Aorta (tissue), 5 donors: ENCODE results near the gene KCTD15. TPM values are rescaled to one million over a fixed set of nuclear protein-coding genes. Genes with fewer than 3 reads are reported as not detected.
A peak's percentile ranks its signal among the peaks of the same experiment; 100 is the strongest.

Experiments used
- ATAC-seq: fragments of 200-7000 bp; cut with Tn5 transposase; one replicate; pipeline ENCODE4 v1.9.1; 2022; ENCODE audit warnings: moderate library complexity; ENCODE audit not compliant: low FRiP score
- DNase-seq, 2 donors: peaks; one replicate each; pipeline ENCODE4 v3.0.0-alpha.2; 2020
- H3K27ac ChIP-seq, 2 donors: one replicate each; pipeline ENCODE4 v1.5.1; 2013; ENCODE audit warnings: low read length in 2 of 2, mild to moderate bottlenecking in 2 of 2, moderate library complexity in 2 of 2, control low read depth in 1 of 2, inconsistent platforms in 1 of 2, low read depth in 1 of 2
- H3K27me3 ChIP-seq, 2 donors: one replicate each; pipeline ENCODE4 v1.6.1; 2013; ENCODE audit warnings: control low read depth in 1 of 2, low read length in 1 of 2, mild to moderate bottlenecking in 1 of 2, moderate library complexity in 1 of 2; ENCODE audit not compliant: insufficient read depth in 2 of 2, control insufficient read depth in 1 of 2
- H3K36me3 ChIP-seq, 2 donors: one replicate each; pipeline ENCODE4 v1.6.1; 2013; ENCODE audit warnings: control low read depth in 1 of 2, low read length in 1 of 2, mild to moderate bottlenecking in 1 of 2; ENCODE audit not compliant: insufficient read depth in 2 of 2, control insufficient read depth in 1 of 2
- H3K4me1 ChIP-seq, 2 donors: one replicate each; pipeline ENCODE4 v1.6.1; 2013; ENCODE audit warnings: low read length in 2 of 2, control low read depth in 1 of 2, mild to moderate bottlenecking in 1 of 2, moderate library complexity in 1 of 2; ENCODE audit not compliant: insufficient read depth in 2 of 2, control insufficient read depth in 1 of 2
- H3K4me3 ChIP-seq, 2 donors: one replicate each; pipeline ENCODE4 v1.5.1; 2013; ENCODE audit warnings: low read length in 2 of 2, control low read depth in 1 of 2, mild to moderate bottlenecking in 1 of 2
- H3K9me3 ChIP-seq: one replicate; pipeline ENCODE4 v1.6.1; 2013; ENCODE audit warnings: mild to moderate bottlenecking, low read length; ENCODE audit not compliant: control insufficient read depth
- WGBS, 2 donors: extraction: QIAGEN DNeasy Blood & Tissue Kit; methylation state at CpG; one replicate each; pipeline ENCODE4 v1.1.7; 2013; 5-methylcytosine and 5-hydroxymethylcytosine counted together
- intact Hi-C, 2 donors: fragments of 100-400 bp; cut with DNase I; formaldehyde crosslinking; loops; one replicate each; pipeline versions ENCODE4 v1.14.2 to v1.15.0; 2022
- polyA plus RNA-seq, 2 donors: library from polyadenylated mRNA; stranded (reverse); fragments of 200-250 nt; gene quantifications; one replicate each; pipeline ENCODE4 v1.2.3, GENCODE V29; 2013
- total RNA-seq, 2 donors: library from RNA; stranded (reverse); fragmentation: NEBNext Ultra II Directional; extraction: Animal tissue kit (Norgen Biotek cat#: 25700); gene quantifications; one replicate each; pipeline ENCODE4 v1.2.1, GENCODE V29; 2021
- donor health status: healthy with polysubstance abuse.
- donor health status: Bipolar disorder and iron deficiency.
- donor health status: DM: no; HTN: no; CAD: no.
- donor health status: DM: no; HTN: no; CAD: no.
- donor health status: DM: yes; HTN: yes; CAD: no.

Gene KCTD15
- total and polyA plus RNA-seq, 4 donors, result 12.0 to 63.3 (median 42.5) TPM

- intact Hi-C loops, result loop anchor here (5.0 to 10.0 kb wide), 2 partner anchors 226 to 541 kb away; no protein-coding TSS in a partner anchor
- no peak overlapping the region for H3K27ac ChIP-seq
- H3K4me1 ChIP-seq, result no peaks in the 10 kb centered on the region
- no peak overlapping the region for H3K4me3 ChIP-seq
- DNase-seq (no peak), ATAC-seq (no peak)
- no peaks in the 10 kb centered on the region for H3K9me3 ChIP-seq
- WGBS, 2 donors, result 81 to 82% methylated on average over 9 of the region's 9 CpGs
- no peaks in the 10 kb centered on the region for H3K27me3 ChIP-seq
- H3K36me3 ChIP-seq, result no peaks in the 10 kb centered on the region
These were observed 20.8 kb upstream of the KCTD15 start for GRCh38 chr19:33775731-33776487.

DNA sequence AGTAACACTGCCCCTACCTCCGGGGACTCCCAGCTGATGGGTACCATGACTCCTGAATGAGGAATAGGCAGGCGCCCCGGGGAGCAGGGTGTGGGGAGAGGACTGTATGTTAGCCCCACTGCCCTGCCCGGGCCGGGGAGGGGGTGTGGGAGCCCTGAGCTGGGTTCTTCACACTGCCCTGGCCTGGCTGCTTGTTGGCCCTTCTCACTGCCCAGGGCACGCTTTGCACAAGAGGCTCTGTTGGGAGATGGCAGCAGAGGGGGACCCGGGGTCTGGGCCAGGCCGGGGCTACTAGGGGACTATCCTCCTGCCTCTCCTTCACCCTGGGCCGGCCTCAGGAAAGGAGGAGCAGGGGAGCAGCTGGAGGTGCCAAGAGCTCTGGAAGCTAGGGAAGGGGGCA lies 19.3 kb upstream of the KCTD15 start:
- 83 to 90% methylated on average over 9 of the region's 9 CpGs for WGBS, 2 donors
- Histone ChIP-seq H3K4me3 (no peak overlapping the region), H3K36me3 (no peaks in the 10 kb centered on the region), H3K27ac (no peak overlapping the region), H3K27me3 (no peaks in the 10 kb centered on the region), H3K4me1 (no peaks in the 10 kb centered on the region), H3K9me3 (no peaks in the 10 kb centered on the region)
- DNase-seq (no peak), ATAC-seq (no peak)
- intact Hi-C loops, result loop anchor here (5.0 to 10.0 kb wide), 2 partner anchors 225 to 543 kb away; no protein-coding TSS in a partner anchor

GRCh38 chr19:33777753-33778088 lies 18.9 kb upstream of the KCTD15 start:
- ATAC-seq (no peak), DNase-seq (no peak)
- Histone ChIP-seq H3K4me3 (no peak overlapping the region), H3K27ac (no peak overlapping the region), H3K9me3 (no peaks in the 10 kb centered on the region), H3K36me3 (no peaks in the 10 kb centered on the region), H3K4me1 (no peaks in the 10 kb centered on the region), H3K27me3 (no peaks in the 10 kb centered on the region)
- WGBS, 2 donors, result 52 to 53% methylated on average over 16 to 17 of the region's 17 CpGs
- intact Hi-C loops, result loop anchor here (1.0 to 10.0 kb wide), 6 partner anchors 221 to 543 kb away; no protein-coding TSS in a partner anchor

- Histone ChIP-seq H3K27ac (no peak overlapping the region), H3K36me3 (no peaks in the 10 kb centered on the region), H3K4me1 (no peaks in the 10 kb centered on the region), H3K4me3 (no peak overlapping the region), H3K9me3 (no peaks in the 10 kb centered on the region), H3K27me3 (no peaks in the 10 kb centered on the region)
- peak; percentile 85 to 96 for DNase-seq
- ATAC-seq, result peak; percentile 93
- WGBS, 2 donors, result 15 to 19% methylated on average over 36 to 49 of the region's 49 CpGs
- intact Hi-C loops, result loop anchor here (1.0 to 10.0 kb wide), 6 partner anchors 221 to 543 kb away; no protein-coding TSS in a partner anchor
These were observed 18.4 kb upstream of the KCTD15 start for GRCh38 chr19:33778089-33778791.

DNA sequence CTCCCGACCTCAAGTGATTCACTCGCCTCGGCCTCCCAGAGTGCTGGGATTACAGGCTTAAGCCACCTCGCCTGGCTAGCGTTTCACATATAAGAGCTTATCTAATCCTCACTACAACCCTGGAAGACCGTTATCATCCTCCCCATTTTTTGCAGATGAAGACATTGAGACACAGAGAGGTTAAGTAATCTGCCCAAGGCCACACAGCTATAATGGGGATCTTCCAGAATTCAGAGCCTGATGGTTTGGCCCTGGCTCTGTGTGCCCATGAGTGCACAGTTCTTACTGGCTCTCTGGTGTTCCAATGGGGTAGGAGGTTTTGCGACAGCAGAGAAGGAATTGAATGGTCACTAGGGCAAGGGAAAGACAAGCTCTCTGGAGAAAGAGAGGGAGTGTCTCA lies 16.8 kb upstream of the KCTD15 start:
- Histone ChIP-seq H3K27ac (no peak overlapping the region), H3K36me3 (no peaks in the 10 kb centered on the region), H3K4me3 (no peak overlapping the region), H3K27me3 (no peaks in the 10 kb centered on the region), H3K4me1 (no peaks in the 10 kb centered on the region), H3K9me3 (no peaks in the 10 kb centered on the region)
- intact Hi-C loops, result loop anchor here (2.0 to 10.0 kb wide), 6 partner anchors 219 to 545 kb away; no protein-coding TSS in a partner anchor
- no peak for ATAC-seq
- no peak for DNase-seq
- WGBS, 2 donors, result 90 to 93% methylated on average over 7 of the region's 7 CpGs

DNA sequence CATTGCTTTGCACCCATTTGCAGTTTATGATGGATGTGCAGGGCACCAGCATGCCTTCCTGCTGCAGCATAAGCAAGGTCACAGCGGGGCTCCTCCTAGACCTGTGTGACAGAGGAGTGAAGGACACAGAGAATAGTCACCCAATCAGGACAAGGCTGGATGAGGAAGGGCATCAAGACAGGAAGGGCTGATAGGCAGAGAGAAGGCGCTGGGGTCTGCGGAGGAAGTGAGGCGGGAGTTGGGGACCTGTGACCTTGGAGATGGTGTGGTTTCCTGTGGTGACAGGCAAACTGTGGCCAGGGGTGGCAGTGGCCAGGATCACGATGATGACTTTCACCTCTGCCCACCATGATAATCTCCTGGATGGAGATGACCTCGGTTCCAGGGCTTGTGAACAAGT lies 16.4 kb upstream of the KCTD15 start:
- intact Hi-C loops, result loop anchor here in 1 of 2 donors (5.0 kb wide), 1 partner anchor 367 kb away; no protein-coding TSS in a partner anchor
- no peak overlapping the region for H3K27ac ChIP-seq
- H3K27me3 ChIP-seq, result no peaks in the 10 kb centered on the region

DNA sequence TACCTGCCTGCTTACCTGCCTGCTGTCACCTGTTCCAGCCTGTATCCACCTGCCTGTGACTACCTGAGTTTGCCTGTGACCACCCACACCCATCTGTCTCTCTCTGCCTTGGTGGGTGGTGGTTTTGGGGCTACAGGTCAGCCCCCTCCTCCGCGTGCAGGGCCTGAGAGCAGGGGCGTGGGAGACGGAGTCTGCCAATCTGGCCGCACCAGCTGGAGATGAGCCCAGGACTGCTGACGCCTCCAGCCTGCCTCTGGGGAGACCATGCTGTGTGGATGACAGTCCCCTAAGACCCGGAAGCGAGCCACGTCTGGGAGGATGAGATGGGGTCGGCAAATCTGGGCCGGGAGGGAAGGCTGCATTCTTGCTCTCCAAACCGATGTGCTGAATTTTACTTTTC lies 15.9 kb upstream of the KCTD15 start:
- Histone ChIP-seq H3K9me3 (no peaks in the 10 kb centered on the region), H3K4me1 (no peaks in the 10 kb centered on the region), H3K27ac (no peak overlapping the region), H3K36me3 (no peaks in the 10 kb centered on the region), H3K4me3 (no peak overlapping the region), H3K27me3 (no peaks in the 10 kb centered on the region)
- ATAC-seq (no peak), DNase-seq (no peak)
- 3 to 6% methylated on average over 12 of the region's 12 CpGs for WGBS, 2 donors
- intact Hi-C loops, result loop anchor here in 1 of 2 donors (5.0 kb wide), 1 partner anchor 367 kb away; no protein-coding TSS in a partner anchor

More for the DNA sequence above, 16.4 kb upstream of the KCTD15 start:
- Histone ChIP-seq H3K9me3 (no peaks in the 10 kb centered on the region), H3K4me1 (no peaks in the 10 kb centered on the region), H3K36me3 (no peaks in the 10 kb centered on the region), H3K4me3 (no peak overlapping the region)
- DNase-seq (no peak), ATAC-seq (no peak)
- 81 to 91% methylated on average over 6 of the region's 6 CpGs for WGBS, 2 donors

- Histone ChIP-seq H3K4me1 (no peaks in the 10 kb centered on the region), H3K4me3 (no peak overlapping the region), H3K27me3 (no peaks in the 10 kb centered on the region), H3K27ac (no peak overlapping the region), H3K36me3 (no peaks in the 10 kb centered on the region), H3K9me3 (no peaks in the 10 kb centered on the region)
- ATAC-seq (no peak), DNase-seq (no peak)
- intact Hi-C loops, result loop anchor here in 1 of 2 donors (5.0 kb wide), 1 partner anchor 366 kb away; no protein-coding TSS in a partner anchor
- 24 to 38% methylated on average over 15 of the region's 15 CpGs for WGBS, 2 donors
These were observed 15.2 kb upstream of the KCTD15 start for GRCh38 chr19:33781415-33781935.
